ENCODE measurements around the gene ARCN1. TPM values are rescaled to one million over a fixed set of nuclear protein-coding genes. Genes with fewer than 3 reads are reported as not detected.
"Not testable (repeated sequence)": the region's sequence is repeated elsewhere in the genome, so short reads cannot be mapped to it uniquely, and the experiment has no call there.

The ARCN1 gene
- total and polyA plus RNA-seq, 10 donors = 33.8 to 106 (median 93.3) TPM

DNA sequence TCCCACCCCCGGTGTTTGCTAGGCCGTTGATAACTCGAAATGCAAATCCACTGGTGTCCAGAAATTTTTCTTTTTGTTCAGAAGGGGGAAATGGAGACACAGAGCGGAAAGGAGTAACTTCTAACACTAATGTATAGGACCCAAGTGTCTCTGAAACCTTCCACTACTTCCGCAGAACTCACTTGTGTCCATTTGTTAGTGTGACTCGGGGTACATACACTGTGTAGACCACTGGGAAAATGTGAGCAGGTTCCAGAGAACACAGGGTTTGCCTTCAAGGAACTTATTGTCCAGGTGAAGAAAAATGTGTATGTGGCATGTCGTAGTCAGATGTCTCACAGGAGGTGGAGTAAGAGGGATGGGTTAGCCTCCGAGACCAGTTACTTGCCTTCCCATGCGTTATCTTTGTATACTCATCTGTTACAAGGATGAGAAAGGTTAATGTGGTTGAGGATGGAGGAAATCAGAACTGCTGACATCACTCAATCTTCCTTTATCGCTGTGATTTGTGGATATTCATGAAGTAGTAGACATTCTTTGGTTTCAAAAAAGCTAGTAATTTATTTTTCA, 857 bp downstream of the ARCN1 start:
- Histone ChIP-seq H3K4me3 (peak overlapping the region; percentile 81 to 98 (median 93)), H3K9me3 (no peaks in the 10 kb centered on the region), H3K27ac (peak overlapping the region; percentile 98 to 99 (median 99)), H3K36me3 (peaks cover 0 to 20% (median 0%) of the 10 kb centered on the region in 6 donors), H3K27me3 (replicated peaks in 1 of 7) (no peaks in the 10 kb centered on the region), H3K4me1 (peaks cover 33 to 65% (median 56%) of the 10 kb centered on the region in 6 donors)
- intact Hi-C loops (cut with DNase I; ENCODE audit: low total_unique reads) = no loop called here
- TF ChIP-seq, protein P1, sequence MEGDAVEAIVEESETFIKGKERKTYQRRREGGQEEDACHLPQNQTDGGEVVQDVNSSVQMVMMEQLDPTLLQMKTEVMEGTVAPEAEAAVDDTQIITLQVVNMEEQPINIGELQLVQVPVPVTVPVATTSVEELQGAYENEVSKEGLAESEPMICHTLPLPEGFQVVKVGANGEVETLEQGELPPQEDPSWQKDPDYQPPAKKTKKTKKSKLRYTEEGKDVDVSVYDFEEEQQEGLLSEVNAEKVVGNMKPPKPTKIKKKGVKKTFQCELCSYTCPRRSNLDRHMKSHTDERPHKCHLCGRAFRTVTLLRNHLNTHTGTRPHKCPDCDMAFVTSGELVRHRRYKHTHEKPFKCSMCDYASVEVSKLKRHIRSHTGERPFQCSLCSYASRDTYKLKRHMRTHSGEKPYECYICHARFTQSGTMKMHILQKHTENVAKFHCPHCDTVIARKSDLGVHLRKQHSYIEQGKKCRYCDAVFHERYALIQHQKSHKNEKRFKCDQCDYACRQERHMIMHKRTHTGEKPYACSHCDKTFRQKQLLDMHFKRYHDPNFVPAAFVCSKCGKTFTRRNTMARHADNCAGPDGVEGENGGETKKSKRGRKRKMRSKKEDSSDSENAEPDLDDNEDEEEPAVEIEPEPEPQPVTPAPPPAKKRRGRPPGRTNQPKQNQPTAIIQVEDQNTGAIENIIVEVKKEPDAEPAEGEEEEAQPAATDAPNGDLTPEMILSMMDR (IDR thresholded peaks at IDR 0.05 in 8 of 11, conservative IDR thresholded peaks at IDR 0.05 in 3 of 11) = no peak
- no peak for TF ChIP-seq POLR2A (IDR thresholded peaks at IDR 0.05)
- TF ChIP-seq POLR2AphosphoS5 (IDR thresholded peaks at IDR 0.05) = no peak
- no peak for DNase-seq
- WGBS, 5 donors = 2 to 5% (median 4%) methylated on average over 10 of the region's 10 CpGs

DNA sequence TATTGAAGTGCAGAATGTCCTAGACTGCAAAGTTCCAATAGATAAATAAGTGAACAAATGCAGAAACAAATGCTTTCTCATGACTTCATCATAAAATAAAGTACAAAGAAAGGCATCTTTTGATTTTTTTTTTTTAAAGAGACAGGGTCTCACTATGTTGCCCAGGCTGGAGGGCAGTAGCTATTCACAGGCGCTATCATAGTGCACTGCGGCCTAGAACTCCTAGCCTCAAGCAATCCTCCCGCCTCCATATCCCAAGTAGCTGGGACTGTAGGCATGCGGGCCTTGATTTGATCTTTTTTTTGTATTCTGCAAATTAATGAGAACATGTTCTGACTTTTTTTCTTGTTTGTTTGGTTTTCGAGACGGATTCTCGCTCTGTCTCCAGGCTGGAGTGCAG, 2.4 kb downstream of the ARCN1 start:
- H3K27me3 ChIP-seq (replicated peaks in 1 of 7) = no peaks in the 10 kb centered on the region
- peaks cover 0 to 20% (median 0%) of the 10 kb centered on the region in 6 donors for H3K36me3 ChIP-seq
- H3K4me1 ChIP-seq = peaks cover 33 to 80% (median 69%) of the 10 kb centered on the region in 6 donors
- WGBS, 5 donors = 90 to 97% (median 94%) methylated on average over 7 of the region's 7 CpGs
- DNase-seq = no peak
- TF ChIP-seq POLR2AphosphoS5 (IDR thresholded peaks at IDR 0.05) = no peak
- H3K4me3 ChIP-seq = peak overlapping the region in 2 of 8 donors; percentile 91 to 95
- no peaks in the 10 kb centered on the region for H3K9me3 ChIP-seq
- intact Hi-C loops (cut with DNase I; ENCODE audit: low total_unique reads) = no loop called here
- H3K27ac ChIP-seq = no peak overlapping the region

DNA sequence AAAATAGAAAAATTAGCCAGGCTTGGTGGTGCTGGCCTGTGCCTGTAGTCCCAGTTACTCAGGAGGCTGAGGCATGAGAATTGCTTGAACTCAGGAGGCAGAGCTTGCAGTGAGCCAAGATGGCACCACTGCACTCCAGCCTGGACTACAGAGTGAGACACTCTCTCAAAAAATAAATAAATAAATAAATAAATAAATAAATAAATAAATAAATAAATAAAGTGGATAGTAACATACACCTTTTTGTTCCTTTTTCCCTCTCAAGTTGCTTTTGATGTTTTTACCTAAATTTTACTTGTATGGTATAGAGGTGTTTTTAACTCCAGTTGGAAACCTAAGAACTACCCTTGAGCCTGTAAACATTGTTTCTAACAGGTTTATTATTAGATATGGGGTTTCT, 5.8 kb downstream of the ARCN1 start:
- peaks cover 33 to 87% (median 71%) of the 10 kb centered on the region in 6 donors for H3K4me1 ChIP-seq
- DNase-seq; intact Hi-C loops (cut with DNase I; ENCODE audit: low total_unique reads); H3K27ac ChIP-seq; H3K4me3 ChIP-seq; H3K9me3 ChIP-seq; H3K27me3 ChIP-seq (replicated peaks in 1 of 7): not testable (repeated sequence)
- H3K36me3 ChIP-seq = peaks cover 0 to 50% (median 14%) of the 10 kb centered on the region in 6 donors

DNA sequence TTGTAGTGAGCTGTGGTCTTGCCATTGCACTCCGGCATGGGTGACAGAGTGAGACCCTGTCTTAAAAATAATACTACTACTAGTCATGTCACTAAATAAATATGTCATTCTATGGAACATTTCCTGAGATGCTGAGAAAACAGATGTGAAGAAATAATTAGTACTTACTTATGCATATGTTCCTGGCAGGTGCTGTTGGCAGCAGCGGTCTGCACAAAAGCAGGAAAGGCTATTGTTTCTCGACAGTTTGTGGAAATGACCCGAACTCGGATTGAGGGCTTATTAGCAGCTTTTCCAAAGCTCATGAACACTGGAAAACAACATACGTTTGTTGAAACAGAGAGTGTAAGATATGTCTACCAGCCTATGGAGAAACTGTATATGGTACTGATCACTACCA, 8.8 kb downstream of the ARCN1 start:
- Histone ChIP-seq H3K36me3 (peaks cover 0 to 76% (median 45%) of the 10 kb centered on the region in 6 donors), H3K4me3 (no peak overlapping the region), H3K27ac (peak overlapping the region in 2 of 8 donors; percentile 22 to 37), H3K27me3 (replicated peaks in 1 of 7) (no peaks in the 10 kb centered on the region), H3K4me1 (peaks cover 10 to 57% (median 40%) of the 10 kb centered on the region in 6 donors), H3K9me3 (no peaks in the 10 kb centered on the region)
- intact Hi-C loops (cut with DNase I; ENCODE audit: low total_unique reads) = no loop called here
- TF ChIP-seq POLR2AphosphoS5 (IDR thresholded peaks at IDR 0.05) (no peak), POLR2A (IDR thresholded peaks at IDR 0.05) (no peak)
- TF ChIP-seq, protein P1 (IDR thresholded peaks at IDR 0.05 in 8 of 11, conservative IDR thresholded peaks at IDR 0.05 in 3 of 11) = no peak
- DNase-seq = no peak
- 63 to 76% (median 73%) methylated on average over 6 of the region's 6 CpGs for WGBS, 5 donors

DNA sequence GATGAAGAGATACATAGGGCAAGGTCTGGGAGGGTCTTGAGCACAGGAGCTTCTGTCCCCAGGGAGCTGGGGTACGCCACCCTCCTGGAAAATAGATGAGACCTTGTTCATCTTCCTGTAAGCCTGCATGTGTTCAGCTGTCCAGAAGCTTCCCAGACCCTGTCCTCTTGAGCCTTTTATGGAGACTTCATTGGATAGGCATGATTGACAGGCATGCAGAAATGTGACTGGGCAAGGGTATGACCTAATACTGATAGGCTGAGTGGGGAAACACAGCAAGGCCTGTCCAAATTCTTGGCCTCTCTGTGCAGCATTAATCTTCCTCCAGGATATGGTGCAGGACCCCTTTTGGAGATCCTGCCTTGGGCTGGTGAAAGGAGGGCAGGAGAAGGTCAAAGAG, 15.7 kb downstream of the ARCN1 start:
- Histone ChIP-seq H3K4me1 (no peaks in the 10 kb centered on the region), H3K27me3 (replicated peaks in 1 of 7) (no peaks in the 10 kb centered on the region), H3K4me3 (no peak overlapping the region), H3K27ac (no peak overlapping the region), H3K36me3 (peaks cover 0 to 100% (median 100%) of the 10 kb centered on the region in 6 donors), H3K9me3 (no peaks in the 10 kb centered on the region)
- no peak for DNase-seq
- intact Hi-C loops (cut with DNase I; ENCODE audit: low total_unique reads) = no loop called here
- WGBS, 5 donors = 83 to 100% (median 100%) methylated on average over 1 of the region's 1 CpG
- TF ChIP-seq POLR2A (IDR thresholded peaks at IDR 0.05) (no peak), POLR2AphosphoS5 (IDR thresholded peaks at IDR 0.05) (no peak)
- TF ChIP-seq, protein P1 (IDR thresholded peaks at IDR 0.05 in 8 of 11, conservative IDR thresholded peaks at IDR 0.05 in 3 of 11) = no peak

Data from spleen (tissue), 11 donors.